Small intestine (tissue), 7 donors: ENCODE measurements around the gene MTO1. TPM values are rescaled to one million over a fixed set of nuclear protein-coding genes. Genes with fewer than 3 reads are reported as not detected.
"Not testable (repeated sequence)": the region's sequence is repeated elsewhere in the genome, so short reads cannot be mapped to it uniquely, and the experiment has no call there.

Source experiments
- DNase-seq, 2 donors: peaks; one replicate each; pipeline versions ENCODE4 v3.0.0 to v3.0.0-alpha.2; 2013
- FAIRE-seq: peaks from 2 replicates; lab custom pipeline; 2012; peaks lifted over from hg19 to GRCh38; lab: Jason Lieb, UNC
- H3K27ac ChIP-seq, 3 donors: one replicate each; pipeline ENCODE4 v1.5.1; 2013; ENCODE audit warnings: low read length in 2 of 3, mild to moderate bottlenecking in 2 of 3, control low read depth in 1 of 3, inconsistent platforms in 1 of 3, low read depth in 1 of 3, moderate library complexity in 1 of 3
- H3K27me3 ChIP-seq, 3 donors: one replicate each; pipeline ENCODE4 v1.6.1; 2013; ENCODE audit warnings: low read length in 3 of 3, inconsistent platforms in 1 of 3; ENCODE audit not compliant: control insufficient read depth in 3 of 3, insufficient read depth in 3 of 3
- H3K36me3 ChIP-seq, 3 donors: one replicate each; pipeline ENCODE4 v1.6.1; 2013; ENCODE audit warnings: low read length in 3 of 3, inconsistent platforms in 1 of 3, low read depth in 1 of 3, mild to moderate bottlenecking in 1 of 3, moderate library complexity in 1 of 3; ENCODE audit not compliant: control insufficient read depth in 3 of 3, insufficient read depth in 2 of 3
- H3K4me1 ChIP-seq, 3 donors: one replicate each; pipeline ENCODE4 v1.6.1; 2013; ENCODE audit warnings: low read length in 2 of 3, inconsistent platforms in 1 of 3, low read depth in 1 of 3, mild to moderate bottlenecking in 1 of 3, moderate library complexity in 1 of 3; ENCODE audit not compliant: control insufficient read depth in 3 of 3, insufficient read depth in 2 of 3
- H3K4me3 ChIP-seq, 3 donors: one replicate each; pipeline ENCODE4 v1.5.1; 2013; ENCODE audit warnings: low read length in 3 of 3, control low read depth in 1 of 3, inconsistent platforms in 1 of 3, low read depth in 1 of 3, mild to moderate bottlenecking in 1 of 3, moderate library complexity in 1 of 3
- H3K9me3 ChIP-seq, 2 donors: one replicate each; pipeline ENCODE4 v1.6.1; 2013; ENCODE audit warnings: low read depth in 1 of 2, low read length in 1 of 2; ENCODE audit not compliant: control insufficient read depth in 2 of 2, insufficient read depth in 1 of 2
- WGBS, 3 donors: extraction: QIAGEN DNeasy Blood & Tissue Kit; methylation state at CpG; one replicate each; pipeline ENCODE4 v1.1.7; 2013; 5-methylcytosine and 5-hydroxymethylcytosine counted together
- polyA plus RNA-seq, 4 donors: library from polyadenylated mRNA; stranded (reverse) in 3 of 4; unstranded in 1 of 4; fragments of 200-250 nt in 3 of 4; fragments of 120-200 nt in 1 of 4; gene quantifications; one replicate each; pipeline versions ENCODE4 v1.2.1 to v1.2.3, GENCODE V29; 2013
- donor health status: healthy with polysubstance abuse.
- donor health status: control.
- donor health status: control.
- donor health status: Bipolar disorder and iron deficiency.
- donor health status: healthy.

MTO1 gene
- polyA plus RNA-seq, 4 donors, result 15.9 to 24.8 (median 18.2) TPM

- no peaks in the 10 kb centered on the region for H3K9me3 ChIP-seq
- no peak overlapping the region for H3K27ac ChIP-seq
- H3K36me3 ChIP-seq, result peaks cover 16 to 61% (median 19%) of the 10 kb centered on the region in 3 donors
- no peaks in the 10 kb centered on the region for H3K27me3 ChIP-seq
- FAIRE-seq, result no peak
- WGBS, 3 donors, result 80 to 85% (median 83%) methylated on average over 2 of the region's 2 CpGs
- no peaks in the 10 kb centered on the region for H3K4me1 ChIP-seq
- no peak for DNase-seq
- no peak overlapping the region for H3K4me3 ChIP-seq
These were observed 22.9 kb downstream of the MTO1 start for GRCh38 chr6:73484438-73484837.

- no peak overlapping the region for H3K4me3 ChIP-seq
- WGBS, 3 donors, result 94 to 99% (median 99%) methylated on average over 7 of the region's 7 CpGs
- no peak overlapping the region for H3K27ac ChIP-seq
- DNase-seq (no peak), FAIRE-seq (no peak)
- peaks cover 7 to 50% (median 19%) of the 10 kb centered on the region in 3 donors for H3K36me3 ChIP-seq
- no peaks in the 10 kb centered on the region for H3K27me3 ChIP-seq
- H3K4me1 ChIP-seq, result no peaks in the 10 kb centered on the region
- no peaks in the 10 kb centered on the region for H3K9me3 ChIP-seq
These were observed 25.9 kb downstream of the MTO1 start for GRCh38 chr6:73487473-73487872.

GRCh38 chr6:73491377-73491776 lies 29.8 kb downstream of the MTO1 start:
- no peak for DNase-seq
- H3K36me3 ChIP-seq, result peaks cover 4 to 46% (median 24%) of the 10 kb centered on the region in 3 donors
- H3K9me3 ChIP-seq, result no peaks in the 10 kb centered on the region
- no peaks in the 10 kb centered on the region for H3K27me3 ChIP-seq
- H3K27ac ChIP-seq, result no peak overlapping the region
- H3K4me3 ChIP-seq, result no peak overlapping the region
- no peaks in the 10 kb centered on the region for H3K4me1 ChIP-seq
- no peak for FAIRE-seq

GRCh38 chr6:73497915-73498314 lies 36.4 kb downstream of the MTO1 start:
- Histone ChIP-seq H3K36me3 (peaks cover 8 to 48% (median 21%) of the 10 kb centered on the region in 3 donors), H3K4me3 (no peak overlapping the region), H3K4me1 (no peaks in the 10 kb centered on the region), H3K27ac (no peak overlapping the region), H3K27me3 (no peaks in the 10 kb centered on the region), H3K9me3 (no peaks in the 10 kb centered on the region)
- 94 to 99% (median 96%) methylated on average over 3 of the region's 3 CpGs for WGBS, 3 donors
- DNase-seq (no peak), FAIRE-seq (no peak)

GRCh38 chr6:73503027-73503772 lies 41.7 kb downstream of the MTO1 start:
- H3K36me3 ChIP-seq, result peaks cover 7 to 35% (median 12%) of the 10 kb centered on the region in 3 donors
- 52 to 65% (median 59%) methylated on average over 2 of the region's 2 CpGs for WGBS, 3 donors
- H3K27ac ChIP-seq, result no peak overlapping the region
- FAIRE-seq, result no peak
- no peaks in the 10 kb centered on the region for H3K4me1 ChIP-seq
- no peaks in the 10 kb centered on the region for H3K27me3 ChIP-seq
- H3K4me3 ChIP-seq, result no peak overlapping the region
- DNase-seq, result no peak
- H3K9me3 ChIP-seq, result peaks cover 0 to 5% of the 10 kb centered on the region in 2 donors

GRCh38 chr6:73504160-73504559 lies 42.6 kb downstream of the MTO1 start:
- FAIRE-seq (no peak), DNase-seq (no peak)
- Histone ChIP-seq H3K9me3 (peaks cover 0 to 5% of the 10 kb centered on the region in 2 donors), H3K4me3 (no peak overlapping the region), H3K4me1 (no peaks in the 10 kb centered on the region), H3K36me3 (peaks cover 5 to 28% (median 11%) of the 10 kb centered on the region in 3 donors), H3K27ac (no peak overlapping the region), H3K27me3 (no peaks in the 10 kb centered on the region)
- 83 to 85% (median 84%) methylated on average over 2 of the region's 2 CpGs for WGBS, 3 donors

GRCh38 chr6:73505142-73505541 lies 43.6 kb downstream of the MTO1 start:
- no peaks in the 10 kb centered on the region for H3K27me3 ChIP-seq

GRCh38 chr6:73505705-73506104 lies 44.2 kb downstream of the MTO1 start:
- not testable (repeated sequence) for FAIRE-seq, H3K27me3 ChIP-seq, H3K27ac ChIP-seq, H3K9me3 ChIP-seq, H3K4me3 ChIP-seq, H3K4me1 ChIP-seq, DNase-seq
- 93 to 99% (median 97%) methylated on average over 8 of the region's 8 CpGs for WGBS, 3 donors
- H3K36me3 ChIP-seq, result peaks cover 0 to 20% (median 6%) of the 10 kb centered on the region in 3 donors

More at GRCh38 chr6:73505142-73505541, 43.6 kb downstream of the MTO1 start:
- FAIRE-seq, result no peak
- H3K4me1 ChIP-seq, result no peaks in the 10 kb centered on the region
- H3K9me3 ChIP-seq, result peaks cover 0 to 5% of the 10 kb centered on the region in 2 donors
- H3K27ac ChIP-seq, result no peak overlapping the region
- H3K36me3 ChIP-seq, result peaks cover 2 to 23% (median 6%) of the 10 kb centered on the region in 3 donors
- no peak for DNase-seq
- H3K4me3 ChIP-seq, result no peak overlapping the region
